ENCODE results near the gene PDPN.

The PDPN gene

GRCh38 chr1:13607002-13607401 lies 23.4 kb downstream of the PDPN start:
- ChIA-PET POLR2A (no interaction called here), CTCF (no interaction called here)
- H3K27ac ChIP-seq (ENCODE audit: insufficient read depth in 1 of 2, low read depth in 1 of 2, low read length in 2 of 2, poor library complexity in 1 of 2, severe bottlenecking in 2 of 2) = no peak overlapping the region
- H3K4me3 ChIP-seq (ENCODE audit: control insufficient read depth in 1 of 7, extremely low read depth in 1 of 7, insufficient read depth in 4 of 7, low read depth in 2 of 7, low read length in 6 of 7) = no peak overlapping the region
- peaks cover 0 to 16% (median 2%) of the 10 kb centered on the region in 5 experiments for H3K27me3 ChIP-seq (replicated peaks in 2 of 5; ENCODE audit: control insufficient read depth in 4 of 5, insufficient read depth in 5 of 5, low read length in 4 of 5)
- no peaks in the 10 kb centered on the region for H3K36me3 ChIP-seq (ENCODE audit: control insufficient read depth in 4 of 4, insufficient read depth in 4 of 4, low read length in 3 of 4)
- no peaks in the 10 kb centered on the region for H3K9me3 ChIP-seq (ENCODE audit: control extremely low read depth in 1 of 5, control insufficient read depth in 4 of 5, insufficient read depth in 2 of 5, low read depth in 1 of 5, low read length in 4 of 5)
- WGBS (ENCODE audit: insufficient coverage) = 92% methylated on average over 7 of the region's 8 CpGs
- DNase-seq = no peak
- no peaks in the 10 kb centered on the region for H3K4me1 ChIP-seq (ENCODE audit: control extremely low read depth in 1 of 4, control insufficient read depth in 4 of 4, insufficient read depth in 4 of 4, low read length in 3 of 4)

GRCh38 chr1:13616234-13616633 lies 32.6 kb downstream of the PDPN start:
- Histone ChIP-seq H3K9me3 (ENCODE audit: control extremely low read depth in 1 of 5, control insufficient read depth in 4 of 5, insufficient read depth in 2 of 5, low read depth in 1 of 5, low read length in 4 of 5) (no peaks in the 10 kb centered on the region), H3K4me3 (ENCODE audit: control insufficient read depth in 1 of 7, extremely low read depth in 1 of 7, insufficient read depth in 4 of 7, low read depth in 2 of 7, low read length in 6 of 7) (no peak overlapping the region), H3K27me3 (replicated peaks in 2 of 5; ENCODE audit: control insufficient read depth in 4 of 5, insufficient read depth in 5 of 5, low read length in 4 of 5) (peaks cover 0 to 19% (median 3%) of the 10 kb centered on the region in 5 experiments), H3K4me1 (ENCODE audit: control extremely low read depth in 1 of 4, control insufficient read depth in 4 of 4, insufficient read depth in 4 of 4, low read length in 3 of 4) (no peaks in the 10 kb centered on the region), H3K27ac (ENCODE audit: insufficient read depth in 1 of 2, low read depth in 1 of 2, low read length in 2 of 2, poor library complexity in 1 of 2, severe bottlenecking in 2 of 2) (no peak overlapping the region), H3K36me3 (ENCODE audit: control insufficient read depth in 4 of 4, insufficient read depth in 4 of 4, low read length in 3 of 4) (no peaks in the 10 kb centered on the region)
- 95% methylated on average over 5 of the region's 5 CpGs for WGBS (ENCODE audit: insufficient coverage)
- ChIA-PET CTCF (no interaction called here), POLR2A (no interaction called here)
- no peak for DNase-seq

- H3K9me3 ChIP-seq (ENCODE audit: control extremely low read depth in 1 of 5, control insufficient read depth in 4 of 5, insufficient read depth in 2 of 5, low read depth in 1 of 5, low read length in 4 of 5) = no peaks in the 10 kb centered on the region
- no peaks in the 10 kb centered on the region for H3K4me1 ChIP-seq (ENCODE audit: control extremely low read depth in 1 of 4, control insufficient read depth in 4 of 4, insufficient read depth in 4 of 4, low read length in 3 of 4)
- WGBS (ENCODE audit: insufficient coverage) = no CpG with 5 or more reads among the region's 4 CpGs
- POLR2A ChIA-PET = no interaction called here
- CTCF ChIA-PET = no interaction called here
- no peak overlapping the region for H3K4me3 ChIP-seq (ENCODE audit: control insufficient read depth in 1 of 7, extremely low read depth in 1 of 7, insufficient read depth in 4 of 7, low read depth in 2 of 7, low read length in 6 of 7)
- H3K27me3 ChIP-seq (replicated peaks in 2 of 5; ENCODE audit: control insufficient read depth in 4 of 5, insufficient read depth in 5 of 5, low read length in 4 of 5) = peaks cover 0 to 19% (median 3%) of the 10 kb centered on the region in 5 experiments
- no peaks in the 10 kb centered on the region for H3K36me3 ChIP-seq (ENCODE audit: control insufficient read depth in 4 of 4, insufficient read depth in 4 of 4, low read length in 3 of 4)
- no peak overlapping the region for H3K27ac ChIP-seq (ENCODE audit: insufficient read depth in 1 of 2, low read depth in 1 of 2, low read length in 2 of 2, poor library complexity in 1 of 2, severe bottlenecking in 2 of 2)
- DNase-seq = no peak
Observed at GRCh38 chr1:13617108-13617507, 33.5 kb downstream of the PDPN start.

GRCh38 chr1:13617773-13618172 lies 34.1 kb downstream of the PDPN start:
- POLR2A ChIA-PET = no interaction called here
- H3K4me3 ChIP-seq (ENCODE audit: control insufficient read depth in 1 of 7, extremely low read depth in 1 of 7, insufficient read depth in 4 of 7, low read depth in 2 of 7, low read length in 6 of 7) = no peak overlapping the region
- H3K36me3 ChIP-seq (ENCODE audit: control insufficient read depth in 4 of 4, insufficient read depth in 4 of 4, low read length in 3 of 4) = no peaks in the 10 kb centered on the region
- H3K4me1 ChIP-seq (ENCODE audit: control extremely low read depth in 1 of 4, control insufficient read depth in 4 of 4, insufficient read depth in 4 of 4, low read length in 3 of 4) = no peaks in the 10 kb centered on the region
- H3K27ac ChIP-seq (ENCODE audit: insufficient read depth in 1 of 2, low read depth in 1 of 2, low read length in 2 of 2, poor library complexity in 1 of 2, severe bottlenecking in 2 of 2) = no peak overlapping the region
- CTCF ChIA-PET = no interaction called here
- no peak for DNase-seq
- H3K27me3 ChIP-seq (replicated peaks in 2 of 5; ENCODE audit: control insufficient read depth in 4 of 5, insufficient read depth in 5 of 5, low read length in 4 of 5) = peaks cover 0 to 19% (median 3%) of the 10 kb centered on the region in 5 experiments
- 89% methylated on average over 1 of the region's 1 CpG for WGBS (ENCODE audit: insufficient coverage)
- no peaks in the 10 kb centered on the region for H3K9me3 ChIP-seq (ENCODE audit: control extremely low read depth in 1 of 5, control insufficient read depth in 4 of 5, insufficient read depth in 2 of 5, low read depth in 1 of 5, low read length in 4 of 5)

GRCh38 chr1:13618483-13618882 lies 34.9 kb downstream of the PDPN start:
- H3K4me3 ChIP-seq (ENCODE audit: control insufficient read depth in 1 of 7, extremely low read depth in 1 of 7, insufficient read depth in 4 of 7, low read depth in 2 of 7, low read length in 6 of 7) = no peak overlapping the region
- no peaks in the 10 kb centered on the region for H3K36me3 ChIP-seq (ENCODE audit: control insufficient read depth in 4 of 4, insufficient read depth in 4 of 4, low read length in 3 of 4)
- no peak for DNase-seq
- ChIA-PET CTCF (no interaction called here), POLR2A (no interaction called here)
- no peak overlapping the region for H3K27ac ChIP-seq (ENCODE audit: insufficient read depth in 1 of 2, low read depth in 1 of 2, low read length in 2 of 2, poor library complexity in 1 of 2, severe bottlenecking in 2 of 2)
- H3K9me3 ChIP-seq (ENCODE audit: control extremely low read depth in 1 of 5, control insufficient read depth in 4 of 5, insufficient read depth in 2 of 5, low read depth in 1 of 5, low read length in 4 of 5) = no peaks in the 10 kb centered on the region
- H3K27me3 ChIP-seq (replicated peaks in 2 of 5; ENCODE audit: control insufficient read depth in 4 of 5, insufficient read depth in 5 of 5, low read length in 4 of 5) = peaks cover 0 to 19% (median 3%) of the 10 kb centered on the region in 5 experiments
- no peaks in the 10 kb centered on the region for H3K4me1 ChIP-seq (ENCODE audit: control extremely low read depth in 1 of 4, control insufficient read depth in 4 of 4, insufficient read depth in 4 of 4, low read length in 3 of 4)
- WGBS (ENCODE audit: insufficient coverage) = 98% methylated on average over 9 of the region's 11 CpGs

- H3K27me3 ChIP-seq (replicated peaks in 2 of 5; ENCODE audit: control insufficient read depth in 4 of 5, insufficient read depth in 5 of 5, low read length in 4 of 5) = peaks cover 0 to 19% (median 3%) of the 10 kb centered on the region in 5 experiments
- ChIA-PET CTCF (no interaction called here), POLR2A (no interaction called here)
- no peaks in the 10 kb centered on the region for H3K36me3 ChIP-seq (ENCODE audit: control insufficient read depth in 4 of 4, insufficient read depth in 4 of 4, low read length in 3 of 4)
- no peaks in the 10 kb centered on the region for H3K9me3 ChIP-seq (ENCODE audit: control extremely low read depth in 1 of 5, control insufficient read depth in 4 of 5, insufficient read depth in 2 of 5, low read depth in 1 of 5, low read length in 4 of 5)
- no peak for DNase-seq
- no peaks in the 10 kb centered on the region for H3K4me1 ChIP-seq (ENCODE audit: control extremely low read depth in 1 of 4, control insufficient read depth in 4 of 4, insufficient read depth in 4 of 4, low read length in 3 of 4)
- no peak overlapping the region for H3K4me3 ChIP-seq (ENCODE audit: control insufficient read depth in 1 of 7, extremely low read depth in 1 of 7, insufficient read depth in 4 of 7, low read depth in 2 of 7, low read length in 6 of 7)
- no peak overlapping the region for H3K27ac ChIP-seq (ENCODE audit: insufficient read depth in 1 of 2, low read depth in 1 of 2, low read length in 2 of 2, poor library complexity in 1 of 2, severe bottlenecking in 2 of 2)
- 74% methylated on average over 8 of the region's 8 CpGs for WGBS (ENCODE audit: insufficient coverage)
Observed at GRCh38 chr1:13619909-13620308, 36.3 kb downstream of the PDPN start.

- H3K27me3 ChIP-seq (replicated peaks in 2 of 5; ENCODE audit: control insufficient read depth in 4 of 5, insufficient read depth in 5 of 5, low read length in 4 of 5) = peaks cover 0 to 16% (median 0%) of the 10 kb centered on the region in 5 experiments
- no peak overlapping the region for H3K4me3 ChIP-seq (ENCODE audit: control insufficient read depth in 1 of 7, extremely low read depth in 1 of 7, insufficient read depth in 4 of 7, low read depth in 2 of 7, low read length in 6 of 7)
- ChIA-PET CTCF (no interaction called here), POLR2A (no interaction called here)
- H3K27ac ChIP-seq (ENCODE audit: insufficient read depth in 1 of 2, low read depth in 1 of 2, low read length in 2 of 2, poor library complexity in 1 of 2, severe bottlenecking in 2 of 2) = no peak overlapping the region
- no peak for DNase-seq
- no peaks in the 10 kb centered on the region for H3K36me3 ChIP-seq (ENCODE audit: control insufficient read depth in 4 of 4, insufficient read depth in 4 of 4, low read length in 3 of 4)
- no peaks in the 10 kb centered on the region for H3K9me3 ChIP-seq (ENCODE audit: control extremely low read depth in 1 of 5, control insufficient read depth in 4 of 5, insufficient read depth in 2 of 5, low read depth in 1 of 5, low read length in 4 of 5)
- no peaks in the 10 kb centered on the region for H3K4me1 ChIP-seq (ENCODE audit: control extremely low read depth in 1 of 4, control insufficient read depth in 4 of 4, insufficient read depth in 4 of 4, low read length in 3 of 4)
- WGBS (ENCODE audit: insufficient coverage) = 96% methylated on average over 3 of the region's 5 CpGs
Observed at GRCh38 chr1:13620825-13621224, 37.2 kb downstream of the PDPN start.
